ENCODE measurements around the gene BICRA. TPM values are rescaled to one million over a fixed set of nuclear protein-coding genes. Genes with fewer than 3 reads are reported as not detected.
A peak's percentile ranks its signal among the peaks of the same experiment; 100 is the strongest.
"Not testable (repeated sequence)": the region's sequence is repeated elsewhere in the genome, so short reads cannot be mapped to it uniquely, and the experiment has no call there.

The BICRA gene
- total RNA-seq, 1 donor from 2014 or later: 7.8 TPM

DNA sequence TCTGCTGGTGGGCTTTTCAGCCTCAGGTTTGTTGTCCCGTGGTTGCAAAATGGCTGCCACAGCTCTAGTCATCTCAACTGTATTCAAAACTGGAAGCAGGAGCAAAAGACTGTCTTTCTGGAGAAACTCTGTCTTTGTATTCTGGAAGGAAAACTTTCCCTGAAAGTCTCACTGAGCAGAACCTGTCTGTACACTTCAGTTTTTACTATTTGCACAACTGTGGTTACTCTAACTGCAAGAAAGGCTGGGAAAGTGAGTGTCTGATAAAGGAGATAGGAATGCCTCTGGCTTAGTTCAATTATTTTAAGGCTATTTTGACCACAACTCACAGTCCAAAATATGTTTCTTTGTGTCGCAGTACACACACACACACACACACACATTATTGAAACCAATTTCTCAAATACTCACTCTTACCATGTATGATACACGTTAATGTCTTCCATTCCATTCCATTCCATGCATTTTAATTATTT is 54.5 kb downstream of the BICRA start:
- H3K27ac ChIP-seq (replicated peaks): peak overlapping the region; percentile 97
- peaks cover 96% of the 10 kb centered on the region for H3K4me1 ChIP-seq
- intact Hi-C loops (cut with micrococcal nuclease): no loop called here
- peak overlapping the region; percentile 41 for H3K4me3 ChIP-seq
- TF ChIP-seq, protein P1, sequence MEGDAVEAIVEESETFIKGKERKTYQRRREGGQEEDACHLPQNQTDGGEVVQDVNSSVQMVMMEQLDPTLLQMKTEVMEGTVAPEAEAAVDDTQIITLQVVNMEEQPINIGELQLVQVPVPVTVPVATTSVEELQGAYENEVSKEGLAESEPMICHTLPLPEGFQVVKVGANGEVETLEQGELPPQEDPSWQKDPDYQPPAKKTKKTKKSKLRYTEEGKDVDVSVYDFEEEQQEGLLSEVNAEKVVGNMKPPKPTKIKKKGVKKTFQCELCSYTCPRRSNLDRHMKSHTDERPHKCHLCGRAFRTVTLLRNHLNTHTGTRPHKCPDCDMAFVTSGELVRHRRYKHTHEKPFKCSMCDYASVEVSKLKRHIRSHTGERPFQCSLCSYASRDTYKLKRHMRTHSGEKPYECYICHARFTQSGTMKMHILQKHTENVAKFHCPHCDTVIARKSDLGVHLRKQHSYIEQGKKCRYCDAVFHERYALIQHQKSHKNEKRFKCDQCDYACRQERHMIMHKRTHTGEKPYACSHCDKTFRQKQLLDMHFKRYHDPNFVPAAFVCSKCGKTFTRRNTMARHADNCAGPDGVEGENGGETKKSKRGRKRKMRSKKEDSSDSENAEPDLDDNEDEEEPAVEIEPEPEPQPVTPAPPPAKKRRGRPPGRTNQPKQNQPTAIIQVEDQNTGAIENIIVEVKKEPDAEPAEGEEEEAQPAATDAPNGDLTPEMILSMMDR (IDR thresholded peaks at IDR 0.05; ENCODE audit: borderline replicate concordance): no peak
- H3K36me3 ChIP-seq: no peaks in the 10 kb centered on the region
- H3K27me3 ChIP-seq (ENCODE audit: low read depth): no peaks in the 10 kb centered on the region
- no peak for DNase-seq
- no peaks in the 10 kb centered on the region for H3K9me3 ChIP-seq (replicated peaks)

DNA sequence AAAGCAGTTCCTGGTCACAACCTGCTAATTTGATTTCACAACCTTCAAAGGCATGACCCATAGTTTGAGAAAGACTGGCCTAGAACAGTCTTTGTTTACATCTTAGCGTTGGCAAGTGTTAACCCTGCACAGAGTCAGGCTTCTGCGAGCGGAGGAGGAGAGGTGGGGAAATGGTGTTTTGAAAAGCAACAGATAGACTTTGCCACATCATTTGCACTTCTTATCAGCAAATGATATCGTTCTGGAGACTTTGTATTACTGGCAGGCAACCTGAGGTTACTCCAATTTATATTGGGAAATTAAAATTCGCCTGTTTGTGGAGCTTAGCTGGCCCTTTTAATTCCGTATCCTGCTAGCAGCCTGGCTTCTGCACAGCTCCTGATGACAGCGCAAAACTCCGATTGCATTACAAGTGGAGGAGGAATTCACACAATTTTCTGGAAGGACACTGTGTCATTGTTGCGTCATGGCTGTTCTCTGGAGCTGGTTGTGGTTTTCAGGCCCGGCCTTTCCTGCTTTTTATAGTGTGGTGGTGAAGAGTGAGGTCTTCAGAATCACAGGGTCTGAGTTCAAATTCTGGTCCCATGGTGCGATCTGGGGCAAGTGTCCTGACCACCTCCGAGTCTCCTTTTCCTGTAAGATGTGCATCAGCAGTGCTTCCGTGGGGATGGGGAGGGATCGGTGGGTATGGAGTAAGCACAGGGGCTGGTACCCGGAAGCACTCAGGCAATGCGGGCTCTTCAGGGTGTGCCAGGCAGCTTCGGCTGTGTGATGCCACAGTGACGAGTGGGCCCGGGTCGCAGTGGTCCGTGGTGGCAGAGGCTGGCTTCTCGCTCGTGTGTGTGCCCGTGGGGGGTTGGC is 55.2 kb downstream of the BICRA start:
- peaks cover 92% of the 10 kb centered on the region for H3K4me1 ChIP-seq
- peak overlapping the region; percentile 41 for H3K4me3 ChIP-seq
- TF ChIP-seq, protein P1 (IDR thresholded peaks at IDR 0.05; ENCODE audit: borderline replicate concordance): no peak
- H3K27me3 ChIP-seq (ENCODE audit: low read depth): no peaks in the 10 kb centered on the region
- no peaks in the 10 kb centered on the region for H3K36me3 ChIP-seq
- peak; percentile 66 for DNase-seq
- H3K27ac ChIP-seq (replicated peaks): peak overlapping the region; percentile 97
- no peaks in the 10 kb centered on the region for H3K9me3 ChIP-seq (replicated peaks)
- intact Hi-C loops (cut with micrococcal nuclease): no loop called here

DNA sequence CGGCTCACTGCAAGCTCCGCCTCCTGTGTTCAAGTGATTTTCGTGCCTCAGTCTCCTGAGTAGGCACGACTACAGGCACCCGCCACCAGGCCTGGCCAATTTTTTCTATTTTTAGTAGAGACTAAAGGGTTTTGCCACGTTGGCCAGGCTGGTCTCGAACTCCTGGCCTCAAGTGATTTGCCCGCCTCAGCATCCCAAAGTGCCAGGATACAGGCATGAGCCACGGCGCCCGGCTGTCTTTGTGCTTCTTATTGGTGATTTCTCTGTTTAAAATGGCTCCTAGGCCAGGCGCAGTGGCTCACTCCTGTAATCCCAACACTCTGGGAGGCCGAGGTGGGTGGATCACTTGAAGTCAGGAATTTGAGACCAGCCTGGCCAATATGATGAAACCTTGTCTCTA is 59.6 kb downstream of the BICRA start:
- intact Hi-C loops (cut with micrococcal nuclease); H3K27me3 ChIP-seq (ENCODE audit: low read depth); H3K9me3 ChIP-seq (replicated peaks); H3K4me3 ChIP-seq; DNase-seq: not testable (repeated sequence)
- H3K36me3 ChIP-seq: peaks cover 22% of the 10 kb centered on the region
- peak overlapping the region; percentile 66 for H3K27ac ChIP-seq (replicated peaks)
- H3K4me1 ChIP-seq: peaks cover 60% of the 10 kb centered on the region

DNA sequence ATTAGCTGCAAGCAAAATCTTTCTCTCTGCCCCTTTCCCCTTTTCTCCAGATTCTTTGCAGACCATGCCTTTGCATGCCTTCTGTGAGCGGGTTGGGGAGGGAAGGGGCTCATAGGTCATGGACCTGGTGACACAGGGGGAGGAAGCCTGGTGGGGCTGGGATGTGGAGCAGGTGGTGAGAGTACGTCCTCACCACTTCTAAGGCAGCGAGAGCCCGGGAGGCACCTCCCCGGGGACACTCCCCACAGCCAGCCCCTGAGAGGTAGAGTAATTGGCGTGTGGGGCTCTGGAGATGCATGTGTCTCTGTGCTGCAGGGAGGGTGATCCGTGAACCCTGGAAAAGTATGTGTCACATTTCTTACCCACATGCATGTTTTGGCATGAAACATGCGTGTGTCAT is 61.8 kb downstream of the BICRA start:
- Histone ChIP-seq H3K27ac (replicated peaks) (no peak overlapping the region), H3K36me3 (peaks cover 43% of the 10 kb centered on the region), H3K27me3 (ENCODE audit: low read depth) (no peaks in the 10 kb centered on the region), H3K4me3 (no peak overlapping the region), H3K4me1 (peaks cover 39% of the 10 kb centered on the region), H3K9me3 (replicated peaks) (no peaks in the 10 kb centered on the region)
- intact Hi-C loops (cut with micrococcal nuclease): no loop called here
- no peak for DNase-seq
- TF ChIP-seq, protein P1 (IDR thresholded peaks at IDR 0.05; ENCODE audit: borderline replicate concordance): no peak

DNA sequence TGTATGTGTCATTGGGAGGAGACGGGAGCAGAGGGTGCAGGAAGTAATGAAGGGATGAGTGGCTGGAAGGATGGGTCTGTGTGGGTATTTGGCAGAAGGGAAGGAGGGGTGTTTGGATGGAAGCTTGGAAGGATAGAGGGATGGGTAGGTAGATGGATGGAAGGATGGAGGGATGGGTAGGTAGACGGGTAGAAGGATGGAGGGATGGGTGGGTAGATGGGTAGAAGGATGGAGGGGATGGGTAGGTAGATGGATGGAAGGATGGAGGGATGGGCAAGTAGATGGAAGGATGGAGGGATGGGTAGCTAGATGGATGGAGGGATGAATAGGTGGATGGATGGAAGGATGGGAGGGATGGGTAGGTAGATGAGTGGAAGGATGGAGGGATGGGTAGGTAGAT is 62.6 kb downstream of the BICRA start:
- TF ChIP-seq, protein P1 (IDR thresholded peaks at IDR 0.05; ENCODE audit: borderline replicate concordance): no peak
- Histone ChIP-seq H3K36me3 (peaks cover 47% of the 10 kb centered on the region), H3K4me3 (no peak overlapping the region), H3K4me1 (peaks cover 31% of the 10 kb centered on the region), H3K9me3 (replicated peaks) (no peaks in the 10 kb centered on the region), H3K27me3 (ENCODE audit: low read depth) (no peaks in the 10 kb centered on the region), H3K27ac (replicated peaks) (no peak overlapping the region)
- intact Hi-C loops (cut with micrococcal nuclease): no loop called here
- no peak for DNase-seq

DNA sequence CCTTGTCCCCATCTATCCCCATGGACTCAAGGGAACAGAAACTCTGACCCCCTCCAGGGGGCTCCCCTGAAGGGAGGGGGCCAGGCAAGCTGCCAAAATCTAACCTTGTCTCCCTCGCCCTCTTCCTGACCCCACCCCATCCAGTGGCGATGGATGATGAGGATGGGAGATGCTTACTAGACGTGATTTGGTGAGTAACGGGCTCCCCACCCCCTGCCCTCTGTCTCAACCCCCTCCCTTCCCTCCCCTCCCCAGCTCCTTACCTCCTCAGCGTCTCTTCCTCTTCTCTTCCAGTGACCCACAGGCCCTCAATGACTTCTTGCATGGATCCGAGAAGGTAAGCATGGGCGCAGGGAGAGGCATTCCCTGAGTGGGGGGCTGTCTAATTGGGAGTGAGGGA is 64.5 kb downstream of the BICRA start:
- TF ChIP-seq, protein P1 (IDR thresholded peaks at IDR 0.05; ENCODE audit: borderline replicate concordance): no peak
- Histone ChIP-seq H3K4me1 (peaks cover 12% of the 10 kb centered on the region), H3K27ac (replicated peaks) (no peak overlapping the region), H3K36me3 (peaks cover 64% of the 10 kb centered on the region), H3K4me3 (no peak overlapping the region), H3K27me3 (ENCODE audit: low read depth) (no peaks in the 10 kb centered on the region), H3K9me3 (replicated peaks) (no peaks in the 10 kb centered on the region)
- no peak for DNase-seq
- intact Hi-C loops (cut with micrococcal nuclease): no loop called here

Measured in left ventricle myocardium inferior (tissue), 1 donor.